Adrenal gland (tissue), 12 donors: ENCODE data around the gene RPRD1B. TPM values are rescaled to one million over a fixed set of nuclear protein-coding genes. Genes with fewer than 3 reads are reported as not detected.

Source experiments
- DNase-seq, 7 donors: peaks; one replicate each; pipeline ENCODE4 v3.0.0-alpha.2; 2019 to 2020
- H3K27ac ChIP-seq, 5 donors: fragments of 200-600 bp; sonication (generic) in 4 of 5; 1 replicate in 3 of 5; 2 replicates in 2 of 5; pipeline versions ENCODE4 v1.5.1 to v1.8.0; 2016 to 2020; ENCODE audit warnings: mild to moderate bottlenecking in 1 of 5
- H3K27me3 ChIP-seq: fragments of 200-600 bp; 2 replicates; pipeline ENCODE4 v1.8.0; 2021
- H3K36me3 ChIP-seq, 2 donors: fragments of 200-600 bp; replicated peaks in 1 of 2; 1 replicate in 1 of 2; 2 replicates in 1 of 2; pipeline versions ENCODE4 v1.5.1 to v1.8.0; 2018 to 2022
- H3K4me1 ChIP-seq, 2 donors: fragments of 200-600 bp; replicated peaks in 1 of 2; 1 replicate in 1 of 2; 2 replicates in 1 of 2; pipeline versions ENCODE4 v1.5.1 to v1.8.0; 2018 to 2021
- H3K4me3 ChIP-seq, 4 donors: fragments of 200-600 bp; sonication (generic) in 3 of 4; one replicate each; pipeline ENCODE4 v1.5.1; 2016 to 2018
- H3K9me3 ChIP-seq, 3 donors: fragments of 200-600 bp; sonication (generic) in 1 of 3; replicated peaks in 1 of 3; 1 replicate in 2 of 3; 2 replicates in 1 of 3; pipeline versions ENCODE4 v1.5.1 to v1.8.0; 2016 to 2021
- CTCF ChIP-seq, 6 experiments: fragments of 450-650 bp in 4 of 6; fragments of 200-600 bp in 2 of 6; sonication (generic) in 1 of 6; IDR thresholded peaks; 1 replicate in 5 of 6; 2 replicates in 1 of 6; pipeline versions ENCODE4 v1.5.1 to v1.8.0; 2016 to 2021; ENCODE audit warnings: antibody characterized with exemption in 6 of 6, mild to moderate bottlenecking in 2 of 6, moderate library complexity in 1 of 6
- POLR2A ChIP-seq, 2 donors: fragments of 450-650 bp; IDR thresholded peaks; one replicate each; pipeline ENCODE4 v1.6.1; 2017; ENCODE audit warnings: antibody characterized with exemption in 2 of 2, mild to moderate bottlenecking in 2 of 2, moderate library complexity in 1 of 2
- WGBS, 4 donors: extraction: QIAGEN DNeasy Blood & Tissue Kit in 2 of 4; methylation state at CpG; one replicate each; pipeline versions ENCODE4 v1.1.5 to v1.1.7; 2013 to 2017; 5-methylcytosine and 5-hydroxymethylcytosine counted together
- intact Hi-C, 2 donors: fragments of 100-400 bp; cut with DNase I; formaldehyde crosslinking; loops; one replicate each; pipeline versions ENCODE4 v1.14.1 to v1.15.0; 2022 to 2023
- polyA plus RNA-seq, 3 donors: library from polyadenylated mRNA; stranded (reverse); fragments of 200-250 nt in 2 of 3; fragments of 350-450 nt in 1 of 3; fragmentation: Illumina TruSeq in 1 of 3; extraction: RNeasy Lipid Tissue Mini Kit (QIAGEN cat#74804) in 1 of 3; gene quantifications; one replicate each; pipeline ENCODE4 v1.2.3, GENCODE V29; 2013 to 2014
- total RNA-seq, 9 donors: library from RNA; depleted of rRNA in 4 of 9; stranded (reverse); fragments of >200 nt in 4 of 9; fragments of 120-200 nt in 1 of 9; fragmentation: NEBNext Ultra II Directional in 1 of 9; extraction: Animal tissue kit (Norgen Biotek cat#: 25700) in 1 of 9; gene quantifications; one replicate each; pipeline versions ENCODE4 v1.1.0 to v1.2.4, GENCODE V29; 2013 to 2023
- donor health status: healthy with polysubstance abuse.
- donor health status: Bipolar disorder and iron deficiency.
- donor health status: DM: yes; HTN: yes; CAD: no.
- donor health status: DM: no; HTN: no; CAD: no.
- donor health status: DM: no; HTN: no; CAD: no.
- donor health status: DM: yes; HTN: yes; CAD: no.

RPRD1B gene
- total and polyA plus RNA-seq, 12 donors: 5.9 to 36.4 (median 27.1) TPM

- H3K9me3 ChIP-seq: no peaks in the 10 kb centered on the region
- H3K36me3 ChIP-seq: peaks cover 0 to 46% of the 10 kb centered on the region in 2 donors
- TF ChIP-seq POLR2A (IDR thresholded peaks at IDR 0.05) (no peak), CTCF (IDR thresholded peaks at IDR 0.05) (no peak)
- intact Hi-C loops: no loop called here
- no peak for DNase-seq
- H3K4me1 ChIP-seq: peaks cover 0 to 12% of the 10 kb centered on the region in 2 donors
- H3K27ac ChIP-seq: no peak overlapping the region
- no peak overlapping the region for H3K4me3 ChIP-seq
- no peaks in the 10 kb centered on the region for H3K27me3 ChIP-seq
- 82 to 91% (median 87%) methylated on average over 10 of the region's 10 CpGs for WGBS, 4 donors
Observed at GRCh38 chr20:38065764-38066375, 32.3 kb downstream of the RPRD1B start.

- no peaks in the 10 kb centered on the region for H3K27me3 ChIP-seq
- peak overlapping the region in 2 of 5 donors; percentile 7 to 61 for H3K27ac ChIP-seq
- TF ChIP-seq CTCF (IDR thresholded peaks at IDR 0.05): no peak
- no peak for TF ChIP-seq POLR2A (IDR thresholded peaks at IDR 0.05)
- no peaks in the 10 kb centered on the region for H3K9me3 ChIP-seq
- DNase-seq: peak in 2 of 7 donors; percentile 12 to 61
- H3K4me1 ChIP-seq: peaks cover 0 to 12% of the 10 kb centered on the region in 2 donors
- H3K4me3 ChIP-seq: no peak overlapping the region
- intact Hi-C loops: no loop called here
- peaks cover 0 to 57% of the 10 kb centered on the region in 2 donors for H3K36me3 ChIP-seq
- WGBS, 4 donors: 61 to 71% (median 68%) methylated on average over 9 of the region's 9 CpGs
Observed at GRCh38 chr20:38066969-38067716, 33.6 kb downstream of the RPRD1B start.

GRCh38 chr20:38067717-38068365, 34.3 kb downstream of the RPRD1B start:
- Histone ChIP-seq H3K9me3 (no peaks in the 10 kb centered on the region), H3K4me1 (peaks cover 0 to 16% of the 10 kb centered on the region in 2 donors), H3K4me3 (no peak overlapping the region), H3K27ac (peak overlapping the region in 2 of 5 donors; percentile 7 to 61), H3K36me3 (peaks cover 0 to 63% of the 10 kb centered on the region in 2 donors), H3K27me3 (no peaks in the 10 kb centered on the region)
- 87 to 93% (median 88%) methylated on average over 15 of the region's 15 CpGs for WGBS, 4 donors
- DNase-seq: peak in 1 of 7 donors; percentile 61
- TF ChIP-seq POLR2A (IDR thresholded peaks at IDR 0.05) (no peak), CTCF (IDR thresholded peaks at IDR 0.05) (no peak)
- intact Hi-C loops: no loop called here

GRCh38 chr20:38072898-38073297, 39.4 kb downstream of the RPRD1B start:
- Histone ChIP-seq H3K4me3 (no peak overlapping the region), H3K4me1 (peaks cover 0 to 35% of the 10 kb centered on the region in 2 donors), H3K36me3 (peaks cover 0 to 43% of the 10 kb centered on the region in 2 donors), H3K27ac (peak overlapping the region in 2 of 5 donors; percentile 15 to 66), H3K9me3 (no peaks in the 10 kb centered on the region), H3K27me3 (no peaks in the 10 kb centered on the region)
- DNase-seq: no peak
- intact Hi-C loops: no loop called here
- 60 to 91% (median 81%) methylated on average over 1 of the region's 1 CpG for WGBS, 4 donors
- TF ChIP-seq CTCF (IDR thresholded peaks at IDR 0.05) (no peak), POLR2A (IDR thresholded peaks at IDR 0.05) (no peak)
